GM18907 (cell line): Measurements from ENCODE around the gene GBA3.

ENCODE experiments used
- ATAC-seq: cut with Tn5 transposase; IDR thresholded peaks from one replicate; pipeline ENCODE4 v1.9.1; 2021; ENCODE audit warnings: mild to moderate bottlenecking, moderate library complexity; ENCODE audit not compliant: unreplicated experiment

The GBA3 gene

GRCh38 chr4:22695029-22695428 is 2.3 kb downstream of the GBA3 start:
- no peak for ATAC-seq

- ATAC-seq = no peak
Observed at GRCh38 chr4:22695917-22696316, 3.2 kb downstream of the GBA3 start.

GRCh38 chr4:22703912-22704311 is 11.2 kb downstream of the GBA3 start:
- no peak for ATAC-seq

DNA sequence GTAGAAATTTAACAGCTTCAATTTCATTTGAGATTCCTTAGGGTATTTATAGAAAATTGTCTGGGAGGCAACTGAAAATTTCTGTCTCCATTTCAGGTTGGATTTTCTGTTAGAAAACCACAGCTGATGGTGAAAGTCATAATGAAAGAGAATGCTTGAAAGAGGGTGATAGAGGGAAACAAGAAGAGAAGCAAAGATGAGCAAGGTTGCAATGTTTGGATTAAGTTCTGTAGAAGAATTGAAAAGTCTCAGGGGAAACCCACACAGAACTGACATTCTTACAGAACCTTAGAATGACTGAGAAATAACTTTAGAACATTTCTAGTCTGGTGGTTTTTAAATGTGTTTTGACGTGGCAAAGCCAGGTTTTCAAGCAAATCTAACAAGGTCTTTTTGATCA is 14.7 kb downstream of the GBA3 start:
- ATAC-seq = peak; percentile 92

- ATAC-seq = no peak
Observed at GRCh38 chr4:22708961-22709360, 16.2 kb downstream of the GBA3 start.

DNA sequence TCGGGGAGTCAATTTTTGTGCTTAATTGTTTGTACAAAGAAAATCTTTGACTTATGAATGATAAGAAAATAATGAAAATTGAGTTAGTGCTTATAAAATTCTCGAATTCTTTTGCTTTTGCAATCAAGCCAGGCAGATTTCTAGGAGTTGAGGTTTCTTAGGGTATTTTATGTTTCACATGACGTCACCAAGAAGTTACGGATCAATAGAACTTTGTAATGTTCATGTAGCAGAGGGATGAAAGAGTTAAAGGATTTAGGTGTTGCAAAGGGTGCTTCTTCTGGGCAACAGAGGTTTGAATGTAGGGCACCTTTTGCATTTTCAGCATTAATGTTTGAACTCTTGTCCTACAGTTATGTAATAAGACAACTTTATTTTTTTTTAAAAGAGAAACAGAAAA is 19.4 kb downstream of the GBA3 start:
- no peak for ATAC-seq

- ATAC-seq = no peak
Observed at GRCh38 chr4:22712529-22712928, 19.8 kb downstream of the GBA3 start.

DNA sequence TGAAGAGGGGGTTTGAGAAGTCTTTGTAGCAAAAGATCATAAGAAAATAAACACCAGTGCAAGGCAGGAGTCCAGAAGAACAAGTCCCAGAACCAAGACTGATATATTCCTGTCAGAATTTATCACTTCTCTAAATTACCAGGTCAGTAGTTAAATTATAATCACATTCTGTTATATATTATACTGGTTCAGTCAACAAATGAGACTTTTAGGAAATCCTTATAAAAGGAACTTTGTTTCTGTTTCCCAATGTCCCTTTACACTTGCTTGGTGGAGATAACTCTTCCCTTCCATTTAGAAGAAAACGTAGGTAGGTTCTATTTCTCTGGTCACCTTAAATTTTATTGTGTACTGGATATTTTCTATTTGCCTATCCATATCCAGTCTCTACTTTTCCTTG is 21.1 kb downstream of the GBA3 start:
- ATAC-seq = no peak

GRCh38 chr4:22719218-22719617 is 26.5 kb downstream of the GBA3 start:
- no peak for ATAC-seq

- no peak for ATAC-seq
Observed at GRCh38 chr4:22720091-22720490, 27.4 kb downstream of the GBA3 start.

DNA sequence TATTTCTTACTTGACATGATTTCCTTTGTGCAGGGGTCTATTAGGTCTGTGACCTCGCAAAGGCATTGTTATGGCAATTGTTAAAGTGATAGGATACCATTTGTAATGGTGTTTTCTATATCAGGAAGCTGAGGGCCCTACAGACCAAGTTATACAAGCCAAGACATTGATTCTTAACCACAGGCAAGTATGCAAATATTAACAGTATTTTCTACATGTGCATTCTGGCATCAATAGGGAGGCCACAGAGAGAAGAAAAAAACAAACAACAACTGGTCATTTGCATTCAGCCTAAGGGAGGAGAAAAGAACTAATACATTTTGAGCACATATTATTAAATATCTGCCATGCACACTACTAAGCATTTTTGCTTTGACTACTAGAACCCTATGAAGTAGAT is 28.5 kb downstream of the GBA3 start:
- ATAC-seq = peak; percentile 51

DNA sequence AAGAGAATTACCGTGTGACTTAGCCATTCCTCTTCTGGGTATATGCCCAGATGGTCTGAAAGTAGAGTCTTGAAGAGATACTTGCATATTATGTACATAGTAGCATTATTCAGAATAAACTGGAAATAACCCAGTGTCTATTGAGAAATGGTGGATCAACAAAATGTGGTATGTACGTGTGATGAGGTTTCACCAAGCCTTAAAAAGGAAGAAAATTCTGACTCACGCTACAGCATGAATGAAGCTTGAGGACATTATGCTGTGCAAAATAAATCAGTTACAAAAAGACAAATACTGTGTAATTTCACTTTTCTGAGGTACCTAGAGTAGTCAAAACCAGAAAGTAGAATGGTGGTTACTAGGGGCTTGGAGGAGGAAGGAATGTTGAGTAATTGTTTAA is 37.3 kb downstream of the GBA3 start:
- ATAC-seq = no peak

DNA sequence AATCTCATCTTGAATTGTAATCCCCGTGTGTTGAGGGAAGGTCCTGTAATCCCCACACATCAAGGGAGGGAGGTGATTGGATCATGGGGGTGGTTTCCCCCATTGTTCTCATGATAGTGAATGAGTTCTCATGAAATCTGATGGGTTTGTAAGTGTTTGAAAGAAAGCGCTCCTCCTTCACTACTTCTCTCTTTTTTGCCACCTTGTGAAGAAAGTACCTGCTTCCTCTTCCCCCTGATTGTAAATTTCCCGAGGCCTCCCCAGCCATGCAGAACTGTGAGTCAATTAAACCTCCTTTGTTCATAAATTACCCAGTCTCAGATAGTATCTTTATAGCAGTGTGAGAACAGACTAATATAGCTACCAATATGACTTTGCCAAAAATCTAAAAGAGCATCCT is 41.1 kb downstream of the GBA3 start:
- no peak for ATAC-seq

DNA sequence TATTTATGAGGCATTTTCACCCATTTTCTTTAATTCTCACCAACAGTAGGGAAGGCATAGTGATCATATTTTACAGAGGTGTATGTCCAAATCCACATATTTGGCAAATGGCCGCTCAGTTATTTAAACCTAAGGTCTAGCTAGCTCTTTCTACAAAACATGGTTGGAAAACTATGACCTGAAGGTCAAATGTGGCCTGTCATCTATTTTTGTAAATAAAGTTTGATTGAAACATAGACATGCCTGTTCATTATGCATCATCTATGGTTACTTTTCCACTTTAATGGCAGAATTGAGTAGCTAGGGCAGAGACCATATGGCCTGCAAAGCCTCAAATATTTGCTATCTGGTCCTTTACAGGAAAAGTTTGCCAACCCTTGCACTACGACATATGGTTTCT is 44.2 kb downstream of the GBA3 start:
- no peak for ATAC-seq

- no peak for ATAC-seq
Observed at GRCh38 chr4:22739968-22740367, 47.2 kb downstream of the GBA3 start.

DNA sequence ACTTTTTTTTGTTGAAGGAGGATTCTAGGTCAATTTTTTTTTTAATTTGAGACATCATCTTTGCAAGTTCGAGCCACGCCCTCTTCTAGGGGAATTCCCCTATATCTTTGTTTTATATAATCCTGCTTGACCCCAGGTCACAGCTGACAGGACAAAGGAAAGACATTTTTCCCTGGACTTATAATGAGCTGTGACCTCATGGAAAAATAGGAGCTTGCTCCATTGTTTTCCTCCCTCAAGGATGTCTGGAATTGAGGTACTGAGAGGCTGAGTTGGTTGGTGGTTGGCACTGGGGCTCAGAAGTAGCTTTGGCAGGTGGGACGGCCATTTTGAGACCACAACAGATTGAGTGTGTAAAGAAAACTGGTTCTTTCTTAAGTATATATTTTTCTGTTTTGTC is 49.0 kb downstream of the GBA3 start:
- ATAC-seq = no peak

DNA sequence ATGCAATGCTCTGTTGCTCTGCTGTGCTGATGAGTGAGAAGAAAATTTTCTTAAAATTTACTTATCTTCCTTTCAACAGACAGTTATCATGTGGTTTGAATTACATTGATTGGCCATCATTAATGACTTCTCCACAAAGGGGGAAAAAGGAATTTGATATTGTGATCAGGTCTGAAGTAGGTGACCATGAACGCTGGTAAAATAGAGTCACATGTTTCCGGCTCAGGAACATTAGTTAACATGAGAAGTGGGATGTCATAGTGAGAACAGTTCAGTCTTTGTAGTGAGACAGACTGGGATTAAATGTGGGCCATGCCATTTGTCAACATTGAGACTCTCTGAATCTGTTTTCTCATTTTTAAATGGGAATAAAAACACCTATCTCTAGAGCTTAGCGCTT is 50.6 kb downstream of the GBA3 start:
- ATAC-seq = no peak

DNA sequence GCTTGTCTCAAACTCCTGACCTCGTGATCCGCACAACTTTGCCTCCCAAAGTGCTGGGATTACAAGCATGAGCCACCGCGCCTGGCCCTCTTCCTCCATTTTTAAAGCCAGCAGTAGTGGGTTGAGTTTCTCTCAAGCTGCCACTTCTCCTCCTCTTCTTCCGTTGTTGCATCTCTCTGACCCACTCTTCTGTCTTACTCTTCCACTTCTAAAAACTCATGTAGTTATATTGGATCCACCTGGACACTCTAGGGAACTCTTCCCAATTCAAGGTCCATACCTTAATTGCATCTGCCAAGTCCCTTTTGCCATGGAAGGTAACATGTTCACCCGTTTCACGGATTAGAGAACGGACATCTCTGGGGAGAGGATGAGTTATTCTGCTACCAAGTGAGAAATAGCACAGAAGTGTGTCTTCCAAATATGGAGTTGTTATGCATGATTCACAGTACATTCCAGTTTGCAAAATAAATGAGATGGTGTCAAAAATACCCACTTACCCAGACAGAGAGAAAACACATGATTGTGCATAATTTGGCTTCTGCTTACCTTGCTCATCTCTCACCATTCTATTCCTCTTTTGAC is 51.8 kb downstream of the GBA3 start:
- peak; percentile 69 for ATAC-seq

DNA sequence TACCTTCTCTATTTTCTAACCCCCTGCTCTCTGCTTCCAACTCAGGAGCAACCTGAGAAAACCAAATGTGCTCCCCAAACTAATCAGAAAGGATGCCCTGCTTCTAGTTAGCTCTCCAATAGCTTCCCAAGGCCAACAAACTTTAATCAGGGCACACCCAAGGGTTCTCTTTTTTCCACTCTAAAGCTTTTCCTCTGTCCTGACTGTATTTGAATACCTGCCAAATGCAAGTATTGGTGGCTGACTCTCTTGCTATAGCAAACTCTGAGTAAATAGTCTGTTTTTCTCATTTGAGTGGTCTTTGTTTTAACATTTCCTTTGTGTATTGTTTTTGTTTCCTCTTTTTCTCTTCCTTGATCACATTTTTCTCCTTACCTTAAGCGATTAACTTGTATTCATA is 52.5 kb downstream of the GBA3 start:
- ATAC-seq = no peak

DNA sequence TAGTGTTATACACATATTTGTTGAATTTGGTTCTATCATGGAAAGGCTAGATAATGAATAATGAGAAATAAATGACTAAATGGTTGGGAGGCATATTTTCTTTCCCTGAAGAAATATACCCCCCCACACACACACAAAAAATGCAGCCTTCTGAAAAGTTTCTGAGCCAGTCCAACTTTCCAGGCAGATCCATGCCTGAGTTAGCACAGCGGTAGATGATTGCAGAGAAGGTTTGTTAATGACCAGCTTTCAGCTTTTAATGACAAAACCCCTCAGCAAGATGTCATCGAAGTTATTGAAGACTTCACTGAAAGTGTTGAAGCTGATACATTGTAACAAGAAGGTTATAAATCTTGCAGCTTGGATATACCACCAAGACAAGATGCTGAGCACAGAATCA is 61.4 kb downstream of the GBA3 start:
- ATAC-seq = no peak

DNA sequence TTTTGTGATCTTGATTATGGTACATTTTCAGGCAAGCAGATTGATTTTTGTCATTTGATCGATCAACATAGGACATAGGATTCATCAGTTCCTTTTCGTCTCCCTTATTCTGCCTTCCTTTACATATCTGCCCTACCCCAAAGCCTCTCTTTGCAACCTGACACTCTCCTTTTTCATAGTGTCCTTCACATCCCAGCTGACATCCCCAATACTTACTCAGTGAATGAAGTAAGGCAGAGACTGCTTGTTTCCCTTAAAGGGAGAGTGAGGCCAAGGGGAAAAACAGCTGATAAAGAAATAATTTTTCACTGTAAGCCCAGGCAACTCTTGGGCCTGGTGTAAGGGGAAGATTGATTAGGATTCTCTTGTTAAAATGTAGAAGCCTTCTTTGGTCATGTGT is 69.8 kb downstream of the GBA3 start:
- no peak for ATAC-seq

DNA sequence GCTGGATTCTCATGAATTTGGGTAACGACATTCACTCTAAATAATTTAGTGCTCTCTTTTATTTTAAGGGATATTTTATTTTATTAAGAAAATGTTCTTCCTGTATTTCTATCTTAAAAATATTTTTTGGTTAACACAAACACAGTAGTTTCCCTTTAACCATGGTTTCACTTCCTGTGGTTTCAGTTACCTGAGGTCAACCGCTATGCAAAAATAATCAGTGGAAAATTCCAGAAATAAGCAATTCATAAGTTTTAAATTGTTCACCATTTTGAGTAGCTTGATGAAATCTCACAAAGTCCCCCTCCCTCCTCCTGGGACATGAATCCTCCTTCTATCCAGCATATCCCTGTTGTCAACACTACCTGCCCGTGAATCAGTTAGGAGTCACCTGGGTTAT is 71.4 kb downstream of the GBA3 start:
- ATAC-seq = peak; percentile 81

GRCh38 chr4:22766068-22766467 is 73.3 kb downstream of the GBA3 start:
- ATAC-seq = no peak
